ENCODE results near the gene PPP6R2.

DNA sequence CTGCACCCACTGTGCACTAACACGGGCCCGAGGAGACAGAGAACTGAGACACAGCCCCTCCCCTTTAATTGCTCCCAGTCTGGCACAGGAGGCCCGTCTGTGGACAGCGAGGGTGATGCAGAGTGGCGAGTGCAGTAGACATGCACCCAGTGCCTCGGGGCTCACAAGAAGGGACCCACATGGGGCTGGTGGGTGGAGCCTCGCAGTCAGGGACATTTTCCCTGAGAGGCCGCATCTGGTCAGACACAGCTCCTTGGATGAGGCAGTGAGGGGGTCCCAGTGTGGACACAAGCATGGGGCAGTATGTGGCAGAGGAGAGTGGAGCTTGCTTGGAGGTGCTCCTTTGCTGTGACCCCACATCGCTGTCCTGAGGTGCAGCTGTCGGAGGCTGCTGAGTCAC lies 76.9 kb downstream of the PPP6R2 start:
- no peak for TF ChIP-seq RAD21 (conservative IDR thresholded peaks at IDR 0.05)
- TF ChIP-seq, protein P1, sequence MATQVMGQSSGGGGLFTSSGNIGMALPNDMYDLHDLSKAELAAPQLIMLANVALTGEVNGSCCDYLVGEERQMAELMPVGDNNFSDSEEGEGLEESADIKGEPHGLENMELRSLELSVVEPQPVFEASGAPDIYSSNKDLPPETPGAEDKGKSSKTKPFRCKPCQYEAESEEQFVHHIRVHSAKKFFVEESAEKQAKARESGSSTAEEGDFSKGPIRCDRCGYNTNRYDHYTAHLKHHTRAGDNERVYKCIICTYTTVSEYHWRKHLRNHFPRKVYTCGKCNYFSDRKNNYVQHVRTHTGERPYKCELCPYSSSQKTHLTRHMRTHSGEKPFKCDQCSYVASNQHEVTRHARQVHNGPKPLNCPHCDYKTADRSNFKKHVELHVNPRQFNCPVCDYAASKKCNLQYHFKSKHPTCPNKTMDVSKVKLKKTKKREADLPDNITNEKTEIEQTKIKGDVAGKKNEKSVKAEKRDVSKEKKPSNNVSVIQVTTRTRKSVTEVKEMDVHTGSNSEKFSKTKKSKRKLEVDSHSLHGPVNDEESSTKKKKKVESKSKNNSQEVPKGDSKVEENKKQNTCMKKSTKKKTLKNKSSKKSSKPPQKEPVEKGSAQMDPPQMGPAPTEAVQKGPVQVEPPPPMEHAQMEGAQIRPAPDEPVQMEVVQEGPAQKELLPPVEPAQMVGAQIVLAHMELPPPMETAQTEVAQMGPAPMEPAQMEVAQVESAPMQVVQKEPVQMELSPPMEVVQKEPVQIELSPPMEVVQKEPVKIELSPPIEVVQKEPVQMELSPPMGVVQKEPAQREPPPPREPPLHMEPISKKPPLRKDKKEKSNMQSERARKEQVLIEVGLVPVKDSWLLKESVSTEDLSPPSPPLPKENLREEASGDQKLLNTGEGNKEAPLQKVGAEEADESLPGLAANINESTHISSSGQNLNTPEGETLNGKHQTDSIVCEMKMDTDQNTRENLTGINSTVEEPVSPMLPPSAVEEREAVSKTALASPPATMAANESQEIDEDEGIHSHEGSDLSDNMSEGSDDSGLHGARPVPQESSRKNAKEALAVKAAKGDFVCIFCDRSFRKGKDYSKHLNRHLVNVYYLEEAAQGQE (IDR thresholded peaks at IDR 0.05; ENCODE audit: borderline replicate concordance) = no peak
- no peak for TF ChIP-seq POLR2AphosphoS5 (IDR thresholded peaks at IDR 0.05)
- TF ChIP-seq, protein P2, sequence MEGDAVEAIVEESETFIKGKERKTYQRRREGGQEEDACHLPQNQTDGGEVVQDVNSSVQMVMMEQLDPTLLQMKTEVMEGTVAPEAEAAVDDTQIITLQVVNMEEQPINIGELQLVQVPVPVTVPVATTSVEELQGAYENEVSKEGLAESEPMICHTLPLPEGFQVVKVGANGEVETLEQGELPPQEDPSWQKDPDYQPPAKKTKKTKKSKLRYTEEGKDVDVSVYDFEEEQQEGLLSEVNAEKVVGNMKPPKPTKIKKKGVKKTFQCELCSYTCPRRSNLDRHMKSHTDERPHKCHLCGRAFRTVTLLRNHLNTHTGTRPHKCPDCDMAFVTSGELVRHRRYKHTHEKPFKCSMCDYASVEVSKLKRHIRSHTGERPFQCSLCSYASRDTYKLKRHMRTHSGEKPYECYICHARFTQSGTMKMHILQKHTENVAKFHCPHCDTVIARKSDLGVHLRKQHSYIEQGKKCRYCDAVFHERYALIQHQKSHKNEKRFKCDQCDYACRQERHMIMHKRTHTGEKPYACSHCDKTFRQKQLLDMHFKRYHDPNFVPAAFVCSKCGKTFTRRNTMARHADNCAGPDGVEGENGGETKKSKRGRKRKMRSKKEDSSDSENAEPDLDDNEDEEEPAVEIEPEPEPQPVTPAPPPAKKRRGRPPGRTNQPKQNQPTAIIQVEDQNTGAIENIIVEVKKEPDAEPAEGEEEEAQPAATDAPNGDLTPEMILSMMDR (IDR thresholded peaks at IDR 0.05; ENCODE audit: poor library complexity, severe bottlenecking) = no peak

Data from neural cell (in vitro differentiated cells).